HG03025 (cell line): ENCODE results near the gene ALPK1.

Experiments
- ATAC-seq: cut with Tn5 transposase; IDR thresholded peaks from one replicate; pipeline ENCODE4 v1.9.1; 2021; ENCODE audit warnings: mild to moderate bottlenecking, moderate library complexity; ENCODE audit not compliant: unreplicated experiment, low FRiP score

Gene ALPK1

DNA sequence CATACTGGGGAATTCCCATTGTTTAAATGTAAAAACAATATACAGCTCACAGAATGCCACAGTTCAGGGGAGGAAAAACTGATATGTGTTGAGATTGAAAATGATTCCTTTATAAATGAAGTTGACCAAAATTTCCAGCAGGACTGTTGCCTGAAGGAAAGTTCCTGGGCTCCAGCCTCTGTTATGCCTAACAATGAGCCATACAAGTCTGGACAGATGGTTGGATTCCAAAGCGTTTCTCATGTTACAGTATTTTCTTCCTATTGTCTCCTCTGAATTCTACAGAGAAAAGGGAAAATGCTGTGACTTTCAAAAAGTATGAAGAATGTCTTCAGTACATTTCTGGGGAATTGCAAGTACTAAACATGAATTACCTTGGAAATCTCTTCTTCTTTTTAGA, 73.3 kb downstream of the ALPK1 start:
- ATAC-seq, result no peak

DNA sequence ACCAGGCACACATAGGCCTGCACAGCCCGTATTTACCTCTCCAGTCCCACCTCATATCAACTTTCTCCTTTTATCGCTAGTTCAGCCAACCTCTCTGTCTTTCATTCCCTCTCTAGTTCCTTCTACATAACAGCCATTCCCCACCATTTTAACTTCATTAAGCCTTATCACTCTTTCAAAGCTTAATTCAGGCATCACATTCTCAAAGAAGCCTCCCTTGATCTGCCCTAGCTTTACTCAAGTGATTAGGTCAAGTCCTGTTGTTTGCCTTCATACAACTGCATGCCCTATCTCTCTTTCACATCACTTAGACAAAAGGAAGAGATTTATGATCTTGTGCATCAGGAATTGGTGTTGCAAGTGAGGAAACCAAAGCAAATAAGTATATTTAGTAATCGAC, 74.2 kb downstream of the ALPK1 start:
- no peak for ATAC-seq

DNA sequence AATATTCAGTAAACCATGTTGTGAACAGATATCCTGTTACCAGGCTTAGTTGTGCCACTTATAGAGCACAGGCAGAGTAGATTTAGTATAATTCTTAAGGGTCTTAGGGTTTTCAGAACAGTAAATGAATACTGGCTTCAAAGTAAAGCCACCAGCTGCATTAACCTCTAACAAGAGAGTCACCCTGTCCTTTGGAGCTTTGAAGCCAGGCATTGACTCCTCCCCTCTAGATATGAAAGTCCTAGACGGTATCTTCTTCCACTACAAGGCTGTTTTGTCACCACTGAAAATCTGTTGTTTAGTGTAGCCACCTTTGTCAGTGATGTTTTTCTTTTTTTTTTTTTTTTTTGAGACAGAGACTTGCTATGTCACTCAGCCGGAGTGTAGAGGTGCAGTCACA, 77.7 kb downstream of the ALPK1 start:
- no peak for ATAC-seq

- no peak for ATAC-seq
Observed at GRCh38 chr4:112377171-112377570, 80.0 kb downstream of the ALPK1 start.

- no peak for ATAC-seq
Observed at GRCh38 chr4:112377594-112378242, 80.5 kb downstream of the ALPK1 start.

DNA sequence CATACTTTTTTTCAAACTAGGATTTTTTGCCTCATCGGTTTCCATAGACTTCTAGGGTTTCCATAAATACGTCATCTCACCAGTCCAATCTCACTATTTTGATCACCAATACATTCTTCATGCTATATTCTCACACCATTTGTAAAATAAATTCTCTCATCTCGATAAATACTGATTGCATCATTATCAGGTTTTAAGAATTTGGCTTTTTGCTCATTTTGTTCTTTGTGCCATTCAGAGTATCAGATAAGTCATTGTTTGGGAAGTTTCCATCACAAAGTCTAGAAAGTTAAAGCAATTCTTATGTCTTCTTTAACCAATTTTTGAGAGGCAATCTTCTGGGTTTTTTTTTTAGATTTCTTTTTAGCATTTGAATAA, 81.1 kb downstream of the ALPK1 start:
- ATAC-seq, result no peak

GRCh38 chr4:112378858-112379257, 81.7 kb downstream of the ALPK1 start:
- no peak for ATAC-seq

DNA sequence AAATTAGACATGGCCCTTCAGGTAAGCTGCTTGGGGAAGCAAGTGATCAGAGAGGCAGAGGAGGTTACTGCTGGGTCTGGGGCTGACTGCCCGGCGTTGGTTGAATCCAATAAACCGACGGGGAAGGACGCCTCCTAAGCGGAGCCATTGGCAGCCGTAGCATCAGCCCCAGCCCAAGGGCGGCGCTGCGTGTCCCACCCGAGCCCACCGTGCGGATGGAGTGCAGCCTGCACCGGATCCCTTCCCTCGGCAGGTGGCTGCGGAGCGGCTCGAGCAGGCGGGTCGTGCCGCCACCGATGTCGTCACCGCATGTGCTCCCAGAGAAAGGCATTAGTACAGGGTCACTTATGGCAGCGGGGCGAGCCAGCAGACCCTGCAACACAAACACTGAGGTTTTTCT, 82.1 kb downstream of the ALPK1 start:
- no peak for ATAC-seq

GRCh38 chr4:112381996-112382692, 85.0 kb downstream of the ALPK1 start:
- no peak for ATAC-seq

DNA sequence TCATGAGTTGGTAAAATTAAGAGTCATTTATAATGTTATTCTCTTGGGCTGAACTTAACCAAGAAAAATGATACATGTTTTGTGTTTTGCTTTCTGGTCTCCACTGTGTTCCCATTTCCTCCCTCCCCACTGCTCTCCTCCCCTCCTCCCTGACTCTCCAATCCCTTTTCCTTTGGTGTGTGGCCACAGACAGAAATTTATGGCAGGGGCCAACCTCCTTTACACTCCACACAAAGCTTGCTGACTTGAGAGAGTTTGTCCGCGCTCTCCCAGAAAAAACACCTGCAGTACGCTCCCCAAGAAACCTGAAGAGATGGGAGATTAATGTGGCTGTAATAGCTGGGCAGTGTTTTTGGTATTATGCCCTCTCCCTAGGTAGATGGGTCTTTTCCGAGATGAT, 88.9 kb downstream of the ALPK1 start:
- no peak for ATAC-seq

- no peak for ATAC-seq
Observed at GRCh38 chr4:112402098-112402497, 104.9 kb downstream of the ALPK1 start.

- ATAC-seq, result no peak
Observed at GRCh38 chr4:112403101-112403945, 106.2 kb downstream of the ALPK1 start.

DNA sequence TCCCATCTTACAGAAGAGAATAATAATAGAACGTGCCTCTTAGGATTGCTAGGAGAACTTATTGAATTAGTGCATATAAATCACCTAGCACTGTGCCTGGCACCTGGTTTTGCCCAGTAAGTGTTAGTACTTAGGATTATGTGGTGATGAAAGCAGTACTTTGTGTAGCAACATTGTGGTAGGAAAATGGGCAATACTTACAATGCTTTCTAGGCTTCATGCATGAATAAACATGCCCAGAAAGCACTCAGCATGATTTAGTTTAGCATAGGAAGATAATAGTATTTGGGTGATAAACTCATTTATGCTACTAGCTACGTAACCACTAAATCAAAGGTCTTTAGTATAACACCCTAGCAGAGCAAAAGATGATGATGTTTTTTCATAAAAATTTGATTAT, 113.2 kb downstream of the ALPK1 start:
- ATAC-seq, result no peak

DNA sequence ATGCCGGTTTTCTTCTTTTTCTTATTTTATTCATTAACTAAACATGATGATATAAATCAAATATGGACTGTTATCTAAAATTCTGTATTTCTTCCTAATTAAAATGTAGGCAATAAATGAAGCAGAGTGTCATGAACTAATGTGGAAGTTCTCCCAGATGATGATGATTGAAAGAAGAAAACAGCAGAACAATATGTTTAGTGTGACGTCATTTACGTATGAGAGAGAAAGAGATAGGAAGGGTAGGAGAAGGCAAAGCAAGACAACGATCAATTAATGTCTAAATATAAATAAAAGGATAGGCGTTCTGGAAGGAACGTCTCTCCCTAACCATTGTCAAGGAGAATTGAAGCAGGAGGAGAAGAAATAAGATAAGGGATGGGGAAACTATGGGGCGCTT, 113.6 kb downstream of the ALPK1 start:
- ATAC-seq, result no peak

- ATAC-seq, result no peak
Observed at GRCh38 chr4:112411781-112412550, 114.8 kb downstream of the ALPK1 start.

GRCh38 chr4:112416464-112416863, 119.3 kb downstream of the ALPK1 start:
- ATAC-seq, result no peak

- ATAC-seq, result no peak
Observed at GRCh38 chr4:112418092-112418491, 120.9 kb downstream of the ALPK1 start.

GRCh38 chr4:112421911-112422310, 124.7 kb downstream of the ALPK1 start:
- no peak for ATAC-seq

DNA sequence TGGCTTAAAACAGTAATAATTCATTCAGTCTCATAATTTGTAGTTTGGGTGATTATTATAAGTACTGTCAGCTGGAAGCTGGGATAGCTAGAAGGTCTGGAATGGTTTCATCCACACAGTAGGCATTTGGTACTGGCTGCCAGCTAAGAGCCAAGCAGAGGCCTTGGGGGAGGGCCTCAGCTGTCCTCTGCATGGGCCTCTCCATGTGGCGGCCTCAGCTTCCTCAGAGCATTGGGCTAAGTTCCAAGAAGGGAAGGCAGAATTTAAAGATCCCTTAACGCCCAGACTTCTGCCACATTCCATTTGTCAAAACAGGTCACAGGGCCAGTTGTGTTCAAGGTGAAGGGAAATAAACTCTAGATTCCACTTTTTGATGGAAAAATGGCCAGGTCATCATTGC, 125.5 kb downstream of the ALPK1 start:
- ATAC-seq, result no peak

DNA sequence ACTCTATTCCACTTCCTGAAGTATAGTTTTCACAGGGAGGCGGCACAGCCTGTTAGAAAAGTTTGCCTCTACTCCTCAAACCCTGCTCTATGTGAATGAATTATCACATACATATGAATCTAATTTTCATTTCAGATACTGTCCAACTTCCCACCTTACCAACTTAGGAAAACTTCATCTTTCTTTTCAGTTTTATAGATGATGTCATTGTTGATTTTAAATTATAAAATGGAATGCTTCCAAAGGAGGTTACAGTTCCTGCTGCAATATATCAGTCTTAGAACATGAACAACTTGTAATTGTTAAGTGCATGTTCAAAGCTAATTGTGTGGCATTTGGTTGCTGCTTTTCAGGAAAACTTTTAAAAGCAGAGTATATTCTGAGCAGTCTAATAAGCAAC, 126.4 kb downstream of the ALPK1 start:
- no peak for ATAC-seq

GRCh38 chr4:112425823-112426222, 128.7 kb downstream of the ALPK1 start:
- no peak for ATAC-seq
